BJ (cell line): ENCODE data around the gene SLC22A23. TPM values are rescaled to one million over a fixed set of nuclear protein-coding genes. Genes with fewer than 3 reads are reported as not detected.

Source experiments
- CTCF ChIA-PET: fragments of 350-600 bp; formaldehyde crosslinking; extraction: SDS; loops from one replicate; lab custom pipeline; 2021; ENCODE audit warnings: antibody characterized with exemption, inconsistent platforms; lab: Yijun Ruan, JAX
- POLR2A ChIA-PET: fragments of 300-600 bp; sonication (Branson Sonifier 250); formaldehyde crosslinking; extraction: SDS; loops from one replicate; lab custom pipeline; 2021; ENCODE audit warnings: antibody characterized with exemption; lab: Charles Lee
- DNase-seq: peaks from one replicate; pipeline ENCODE4 v3.0.0-alpha.2; 2011; ENCODE audit warnings: low read depth
- H3K27me3 ChIP-seq: 2 replicates; pipeline ENCODE4 v1.6.0; 2011; ENCODE audit warnings: low read length; ENCODE audit not compliant: control insufficient read depth, insufficient read depth
- H3K36me3 ChIP-seq: 2 replicates; pipeline ENCODE4 v1.5.1; 2011; ENCODE audit warnings: low read length; ENCODE audit not compliant: control insufficient read depth, insufficient read depth
- H3K4me3 ChIP-seq: 2 replicates; pipeline ENCODE4 v1.5.1; 2011; ENCODE audit warnings: low read depth, mild to moderate bottlenecking, control low read depth, low read length
- polyA plus RNA-seq: library from polyadenylated mRNA; depleted of rRNA; stranded (reverse); fragments of >200 nt; gene quantifications from 2 replicates; pipeline ENCODE4 v1.2.3, GENCODE V29; 2011
- TF ChIP-seq, protein P1 (sequence below): IDR thresholded peaks from 2 replicates; pipeline ENCODE4 v1.5.1; 2011; ENCODE audit warnings: low read depth, mild to moderate bottlenecking, control low read depth, inconsistent platforms, low read length, moderate library complexity; ENCODE audit not compliant: insufficient read depth

Gene SLC22A23
- polyA plus RNA-seq, 1 experiment, result 0.44 TPM

DNA sequence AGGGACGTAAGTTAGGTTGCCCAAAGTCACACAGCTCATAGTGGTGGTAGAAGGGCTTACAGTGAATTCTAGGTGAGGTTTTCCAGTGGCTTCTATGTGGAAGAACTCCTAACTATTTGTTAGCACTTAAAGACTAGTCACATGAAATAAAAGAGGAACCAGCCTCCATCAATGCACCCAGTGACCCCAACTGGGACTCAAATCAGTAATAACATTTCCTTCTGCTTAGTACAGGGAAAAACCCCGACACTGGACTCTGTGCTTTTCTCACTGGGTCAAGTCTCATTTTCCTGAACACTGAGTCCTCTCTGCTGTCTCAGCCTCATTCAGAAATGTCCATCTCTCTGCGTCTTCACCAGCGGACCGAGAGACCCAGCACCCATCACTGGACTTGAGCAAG lies 89.2 kb downstream of the SLC22A23 start:
- CTCF ChIA-PET, result no interaction called here
- Histone ChIP-seq H3K4me3 (no peak overlapping the region), H3K27me3 (peaks cover 8% of the 10 kb centered on the region), H3K36me3 (no peaks in the 10 kb centered on the region)
- POLR2A ChIA-PET, result no interaction called here
- no peak for DNase-seq
- TF ChIP-seq, protein P1, sequence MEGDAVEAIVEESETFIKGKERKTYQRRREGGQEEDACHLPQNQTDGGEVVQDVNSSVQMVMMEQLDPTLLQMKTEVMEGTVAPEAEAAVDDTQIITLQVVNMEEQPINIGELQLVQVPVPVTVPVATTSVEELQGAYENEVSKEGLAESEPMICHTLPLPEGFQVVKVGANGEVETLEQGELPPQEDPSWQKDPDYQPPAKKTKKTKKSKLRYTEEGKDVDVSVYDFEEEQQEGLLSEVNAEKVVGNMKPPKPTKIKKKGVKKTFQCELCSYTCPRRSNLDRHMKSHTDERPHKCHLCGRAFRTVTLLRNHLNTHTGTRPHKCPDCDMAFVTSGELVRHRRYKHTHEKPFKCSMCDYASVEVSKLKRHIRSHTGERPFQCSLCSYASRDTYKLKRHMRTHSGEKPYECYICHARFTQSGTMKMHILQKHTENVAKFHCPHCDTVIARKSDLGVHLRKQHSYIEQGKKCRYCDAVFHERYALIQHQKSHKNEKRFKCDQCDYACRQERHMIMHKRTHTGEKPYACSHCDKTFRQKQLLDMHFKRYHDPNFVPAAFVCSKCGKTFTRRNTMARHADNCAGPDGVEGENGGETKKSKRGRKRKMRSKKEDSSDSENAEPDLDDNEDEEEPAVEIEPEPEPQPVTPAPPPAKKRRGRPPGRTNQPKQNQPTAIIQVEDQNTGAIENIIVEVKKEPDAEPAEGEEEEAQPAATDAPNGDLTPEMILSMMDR, result no peak

DNA sequence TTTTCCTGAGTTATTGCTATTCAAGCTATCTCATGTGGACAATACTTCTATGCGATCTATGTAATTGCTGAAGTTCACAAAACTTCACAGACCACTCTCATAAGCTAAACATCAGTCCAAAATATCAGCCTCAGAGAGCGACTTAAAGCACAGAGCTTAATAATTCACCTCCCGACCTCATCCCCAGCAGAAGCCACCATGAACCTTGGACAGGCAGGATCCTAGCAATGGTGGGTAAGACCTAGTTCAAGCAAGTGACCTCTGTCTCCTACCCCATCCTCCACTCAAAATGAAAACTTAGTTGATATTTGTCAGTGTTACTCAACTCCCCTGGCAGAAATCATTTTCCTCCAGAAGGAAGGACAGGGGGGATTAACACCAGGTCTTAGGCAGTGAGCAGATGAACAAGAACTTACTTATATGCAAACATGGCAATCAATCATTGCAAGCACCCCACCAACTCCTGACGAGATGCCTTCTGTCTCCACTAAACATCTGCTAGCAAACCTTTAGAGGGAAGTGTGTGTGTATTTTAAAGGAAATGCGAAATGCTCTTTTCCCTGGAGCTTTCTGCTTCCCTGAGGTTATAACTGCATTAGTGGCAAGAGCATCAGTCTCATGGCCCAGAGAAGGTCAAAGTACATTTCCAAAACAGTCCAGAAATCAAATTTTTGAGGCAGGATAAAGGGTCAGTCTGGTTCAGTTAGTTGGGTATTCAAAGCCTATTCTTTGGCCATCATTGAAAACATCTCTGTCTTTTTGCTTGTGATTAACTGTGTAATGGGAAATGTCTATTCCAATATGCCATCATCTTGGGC lies 90.0 kb downstream of the SLC22A23 start:
- CTCF ChIA-PET, result interaction anchor here (1.3 kb wide), 1 partner anchor 28 kb away, joined by 4 read pairs; no protein-coding TSS in a partner anchor
- no peak for DNase-seq
- TF ChIP-seq, protein P1, result no peak
- Histone ChIP-seq H3K36me3 (no peaks in the 10 kb centered on the region), H3K4me3 (no peak overlapping the region), H3K27me3 (peaks cover 8% of the 10 kb centered on the region)
- POLR2A ChIA-PET, result no interaction called here

DNA sequence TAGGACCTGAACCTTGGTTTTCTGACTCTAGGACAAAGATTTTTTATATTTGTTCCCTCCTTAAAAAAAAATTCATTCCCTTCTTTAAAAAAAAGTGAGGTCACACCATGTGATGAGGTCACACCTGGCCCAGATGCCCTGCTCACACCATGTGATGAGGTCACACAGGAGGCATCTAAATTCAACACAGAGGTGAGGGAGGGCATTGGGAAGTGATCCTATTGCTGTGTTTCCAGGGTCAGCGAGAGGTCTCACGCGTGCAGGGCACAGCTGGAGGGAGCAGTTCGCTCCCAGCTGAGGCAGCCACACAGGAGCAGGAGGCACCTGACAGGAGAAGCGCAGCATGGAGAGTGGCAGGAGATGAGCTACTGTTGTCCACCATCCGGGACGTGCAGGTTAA lies 92.5 kb downstream of the SLC22A23 start:
- no peak for DNase-seq
- no peak overlapping the region for H3K4me3 ChIP-seq
- ChIA-PET POLR2A (interaction anchor here (0.6 kb wide), 1 partner anchor 205 kb away, joined by 4 read pairs; no protein-coding TSS in a partner anchor), CTCF (interaction anchor here (0.8 kb wide), 1 partner anchor 46 kb away, joined by 4 read pairs; no protein-coding TSS in a partner anchor)
- no peaks in the 10 kb centered on the region for H3K36me3 ChIP-seq
- peaks cover 5% of the 10 kb centered on the region for H3K27me3 ChIP-seq
- TF ChIP-seq, protein P1, result no peak

DNA sequence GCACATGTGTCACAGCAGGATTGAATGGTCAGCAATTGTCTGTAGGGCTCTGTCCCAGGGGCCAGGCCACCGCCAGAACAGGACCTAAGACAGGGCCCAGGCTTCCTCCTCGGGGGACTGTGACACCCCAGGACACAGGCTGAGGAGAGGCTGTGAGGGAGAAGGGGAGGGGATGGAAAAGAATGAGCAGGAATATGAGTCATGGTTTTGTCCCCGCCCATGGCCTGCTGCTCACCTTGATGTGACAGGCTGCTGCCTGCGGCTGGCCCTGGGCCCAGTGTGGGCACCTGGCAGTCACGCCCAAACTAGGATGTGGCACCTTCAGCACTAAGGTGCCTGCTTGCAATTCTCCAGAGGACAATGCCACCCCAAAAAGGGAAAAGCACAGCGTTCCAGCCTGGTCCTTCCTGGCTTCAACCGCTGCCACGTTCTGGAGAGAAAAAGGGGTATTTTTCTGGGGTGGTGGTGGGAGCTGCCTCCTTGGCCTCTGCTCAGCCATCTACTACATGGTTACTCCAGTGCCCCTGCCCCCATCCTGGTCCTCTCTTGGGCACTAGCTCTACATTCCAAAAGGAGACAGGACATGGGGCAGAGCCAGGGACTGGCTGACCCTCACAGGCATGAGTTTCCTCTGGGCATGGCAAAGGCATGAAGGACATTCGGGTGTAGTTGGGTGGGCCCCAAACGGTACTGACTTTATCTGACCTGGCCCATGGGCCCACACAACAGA lies 93.4 kb downstream of the SLC22A23 start:
- no peak for DNase-seq
- no peaks in the 10 kb centered on the region for H3K36me3 ChIP-seq
- H3K27me3 ChIP-seq, result peaks cover 5% of the 10 kb centered on the region
- TF ChIP-seq, protein P1, result no peak
- CTCF ChIA-PET, result no interaction called here
- POLR2A ChIA-PET, result no interaction called here
- H3K4me3 ChIP-seq, result no peak overlapping the region
